ENCODE data around the gene TAF11L11. TPM values are rescaled to one million over a fixed set of nuclear protein-coding genes. Genes with fewer than 3 reads are reported as not detected.
"Not testable (repeated sequence)": the region's sequence is repeated elsewhere in the genome, so short reads cannot be mapped to it uniquely, and the experiment has no call there.

Gene TAF11L11
- not detected for polyA plus RNA-seq (2012; ENCODE audit: insufficient read depth, insufficient read length)

- not testable (repeated sequence) for H3K4me3 ChIP-seq (ENCODE audit: low read length); DNase-seq (ENCODE audit: low read depth, low spot score)
Observed at GRCh38 chr5:17603880-17604279, at the start of gene TAF11L11. Gene TAF11L11 (plus strand): TSS chr5:17604183.

DNA sequence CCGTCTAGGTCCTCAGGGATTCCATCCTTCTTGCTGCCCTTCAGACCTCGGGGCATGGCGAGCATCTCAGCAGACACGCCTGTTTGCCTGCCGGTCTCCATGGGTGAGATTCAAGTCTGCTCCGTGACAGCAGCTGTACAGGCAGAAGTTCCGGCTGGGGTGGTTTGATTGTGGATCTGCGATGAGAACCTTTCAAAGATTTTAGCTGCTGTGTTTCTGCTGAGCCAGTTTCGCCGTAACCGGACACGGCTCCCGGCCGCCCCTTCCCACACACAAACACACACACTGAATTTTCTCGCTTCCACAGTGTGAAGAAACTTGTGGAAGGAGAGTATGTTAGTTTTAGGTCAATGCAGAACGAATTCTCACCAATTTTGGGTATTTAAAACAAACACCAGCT is 18.3 kb upstream of the TAF11L11 start, which contains the start of gene TAF11L7:
Gene TAF11L7 (minus strand): TSS at position 101 of the 400 bp plus-strand sequence.
- not testable (repeated sequence) for DNase-seq (ENCODE audit: low read depth, low spot score); H3K4me3 ChIP-seq (ENCODE audit: low read length)

DNA sequence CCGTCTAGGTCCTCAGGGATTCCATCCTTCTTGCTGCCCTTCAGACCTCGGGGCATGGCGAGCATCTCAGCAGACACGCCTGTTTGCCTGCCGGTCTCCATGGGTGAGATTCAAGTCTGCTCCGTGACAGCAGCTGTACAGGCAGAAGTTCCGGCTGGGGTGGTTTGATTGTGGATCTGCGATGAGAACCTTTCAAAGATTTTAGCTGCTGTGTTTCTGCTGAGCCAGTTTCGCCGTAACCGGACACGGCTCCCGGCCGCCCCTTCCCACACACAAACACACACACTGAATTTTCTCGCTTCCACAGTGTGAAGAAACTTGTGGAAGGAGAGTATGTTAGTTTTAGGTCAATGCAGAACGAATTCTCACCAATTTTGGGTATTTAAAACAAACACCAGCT is 13.1 kb upstream of the TAF11L11 start, which contains the start of gene TAF11L8:
Gene TAF11L8 (minus strand): TSS at position 101 of the 400 bp plus-strand sequence.
- H3K4me3 ChIP-seq (ENCODE audit: low read length); DNase-seq (ENCODE audit: low read depth, low spot score): not testable (repeated sequence)

DNA sequence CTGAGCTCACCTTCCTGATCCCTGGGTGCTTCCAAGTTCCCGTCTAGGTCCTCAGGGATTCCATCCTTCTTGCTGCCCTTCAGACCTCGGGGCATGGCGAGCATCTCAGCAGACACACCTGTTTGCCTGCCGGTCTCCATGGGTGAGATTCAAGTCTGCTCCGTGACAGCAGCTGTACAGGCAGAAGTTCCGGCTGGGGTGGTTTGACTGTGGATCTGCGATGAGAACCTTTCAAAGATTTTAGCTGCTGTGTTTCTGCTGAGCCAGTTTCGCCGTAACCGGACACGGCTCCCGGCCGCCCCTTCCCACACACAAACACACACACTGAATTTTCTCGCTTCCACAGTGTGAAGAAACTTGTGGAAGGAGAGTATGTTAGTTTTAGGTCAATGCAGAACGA is 9.7 kb upstream of the TAF11L11 start, which contains the start of gene TAF11L9:
Gene TAF11L9 (minus strand): TSS at position 140 of the 400 bp plus-strand sequence.
- DNase-seq (ENCODE audit: low read depth, low spot score); H3K4me3 ChIP-seq (ENCODE audit: low read length): not testable (repeated sequence)

- H3K4me3 ChIP-seq (ENCODE audit: low read length); DNase-seq (ENCODE audit: low read depth, low spot score): not testable (repeated sequence)
Observed at GRCh38 chr5:17597728-17598127, 6.3 kb upstream of the TAF11L11 start, which contains the start of gene TAF11L10. Gene TAF11L10 (minus strand): TSS chr5:17597828.

- DNase-seq (ENCODE audit: low read depth, low spot score), result no peak
- H3K4me3 ChIP-seq (ENCODE audit: low read length), result no peak overlapping the region
Observed at GRCh38 chr5:17604951-17605350, 968 bp downstream of the TAF11L11 start.

GRCh38 chr5:17607461-17607860 is 3.5 kb downstream of the TAF11L11 start:
- DNase-seq (ENCODE audit: low read depth, low spot score); H3K4me3 ChIP-seq (ENCODE audit: low read length): not testable (repeated sequence)

GRCh38 chr5:17610092-17610491 is 6.1 kb downstream of the TAF11L11 start, which contains the start of gene TAF11L12:
Gene TAF11L12 (plus strand): TSS chr5:17610392.
- not testable (repeated sequence) for H3K4me3 ChIP-seq (ENCODE audit: low read length); DNase-seq (ENCODE audit: low read depth, low spot score)

- H3K4me3 ChIP-seq (ENCODE audit: low read length), result no peak overlapping the region
- no peak for DNase-seq (ENCODE audit: low read depth, low spot score)
Observed at GRCh38 chr5:17614872-17615605, 11.1 kb downstream of the TAF11L11 start.

DNA sequence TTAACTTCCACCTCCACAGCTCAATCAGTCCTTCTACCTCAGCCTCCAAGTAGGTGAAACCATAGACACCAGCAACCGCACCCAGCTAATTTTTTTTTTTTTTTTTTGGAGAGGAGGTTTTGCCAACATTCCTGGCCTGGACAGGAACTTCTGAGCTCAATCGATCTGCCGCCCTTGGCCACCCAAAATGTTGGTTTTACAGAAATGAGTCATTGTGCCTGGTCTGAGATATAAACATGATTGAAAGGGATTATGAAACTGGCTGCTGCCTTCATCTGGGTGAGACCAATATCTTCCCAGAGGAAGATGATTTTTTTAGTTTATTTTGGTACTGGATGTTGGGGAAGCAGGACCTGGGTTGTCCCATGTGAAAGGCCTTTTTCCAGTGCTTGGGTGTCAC is 15.4 kb downstream of the TAF11L11 start:
- no peak overlapping the region for H3K4me3 ChIP-seq (ENCODE audit: low read length)
- DNase-seq (ENCODE audit: low read depth, low spot score), result no peak

DNA sequence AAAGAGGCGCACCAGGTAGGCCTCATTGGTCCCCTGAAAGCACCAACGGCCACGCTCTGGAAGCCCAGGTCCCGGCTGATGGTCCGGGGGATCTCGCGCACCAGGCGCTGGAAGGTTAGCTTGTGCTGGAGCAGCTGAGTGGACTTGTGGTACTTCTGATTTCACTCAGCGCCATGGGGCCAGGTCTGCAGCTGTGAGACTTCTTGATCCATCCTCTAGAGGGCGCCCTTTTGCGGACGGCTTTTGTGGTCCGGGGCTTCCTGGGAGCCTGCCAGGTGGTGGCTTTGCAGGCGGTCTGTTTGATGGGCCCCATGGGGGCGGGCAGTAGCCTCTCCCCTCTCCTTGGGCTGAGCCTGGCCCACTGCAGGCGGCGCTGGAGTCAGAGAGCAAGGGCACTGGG is 16.6 kb downstream of the TAF11L11 start:
- H3K4me3 ChIP-seq (ENCODE audit: low read length), result no peak overlapping the region
- peak; percentile 15 for DNase-seq (ENCODE audit: low read depth, low spot score)

GRCh38 chr5:17625686-17626085 is 21.7 kb downstream of the TAF11L11 start:
- DNase-seq (ENCODE audit: low read depth, low spot score), result no peak
- no peak overlapping the region for H3K4me3 ChIP-seq (ENCODE audit: low read length)

- not testable (repeated sequence) for H3K4me3 ChIP-seq (ENCODE audit: low read length); DNase-seq (ENCODE audit: low read depth, low spot score)
Observed at GRCh38 chr5:17631788-17632187, 27.8 kb downstream of the TAF11L11 start, which contains the start of gene TAF11L13. Gene TAF11L13 (plus strand): TSS chr5:17632088.

GRCh38 chr5:17634160-17634559 is 30.2 kb downstream of the TAF11L11 start, which contains the start of gene TAF11L14:
Gene TAF11L14 (plus strand): TSS chr5:17634460.
- H3K4me3 ChIP-seq (ENCODE audit: low read length), result no peak within 1 kb of the TSS

GRCh38 chr5:17649232-17649631 is 45.2 kb downstream of the TAF11L11 start:
- not testable (repeated sequence) for H3K4me3 ChIP-seq (ENCODE audit: low read length); DNase-seq (ENCODE audit: low read depth, low spot score)

More at GRCh38 chr5:17634160-17634559, 30.2 kb downstream of the TAF11L11 start, which contains the start of gene TAF11L14:
- no peak for DNase-seq (ENCODE audit: low read depth, low spot score)

DNA sequence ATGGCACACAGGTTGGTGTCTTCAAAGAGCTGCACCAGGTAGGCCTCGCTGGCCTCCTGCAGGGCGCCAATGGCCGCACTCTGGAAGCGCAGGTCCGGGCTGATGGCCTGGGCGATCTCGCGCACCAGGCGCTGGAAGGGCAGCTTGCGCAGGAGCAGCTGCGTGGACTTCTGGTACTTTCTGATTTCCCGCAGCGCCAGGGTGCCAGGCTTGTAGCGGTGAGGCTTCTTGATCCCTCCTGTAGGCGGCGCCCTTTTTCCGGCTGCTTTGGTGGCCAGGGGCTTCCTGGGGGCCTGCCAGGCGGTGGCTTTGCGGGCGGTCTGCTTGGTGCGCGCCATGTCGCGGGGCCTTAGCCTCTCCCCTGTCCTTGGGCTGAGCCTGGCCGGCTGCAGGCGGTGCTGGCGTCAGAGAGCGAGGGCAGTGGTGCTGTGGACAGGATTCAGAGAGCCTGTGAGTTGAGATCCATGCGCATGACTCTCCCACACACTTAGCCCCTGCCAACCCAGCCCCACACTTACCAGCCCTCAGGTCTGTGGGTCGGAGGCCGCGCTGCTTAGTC is 51.3 kb downstream of the TAF11L11 start:
- H3K4me3 ChIP-seq (ENCODE audit: low read length); DNase-seq (ENCODE audit: low read depth, low spot score): not testable (repeated sequence)
